SH-SY5Y (cell line): ENCODE data around the gene MED14.

Experiments used
- GATA2 ChIP-seq: IDR thresholded peaks from 2 replicates; pipeline ENCODE4 v1.6.1; 2011; ENCODE audit warnings: mild to moderate bottlenecking, low read depth, low read length
- GATA3 ChIP-seq: IDR thresholded peaks from 2 replicates; pipeline ENCODE4 v1.6.1; 2011; ENCODE audit warnings: low read depth, mild to moderate bottlenecking, low read length, moderate library complexity

DNA sequence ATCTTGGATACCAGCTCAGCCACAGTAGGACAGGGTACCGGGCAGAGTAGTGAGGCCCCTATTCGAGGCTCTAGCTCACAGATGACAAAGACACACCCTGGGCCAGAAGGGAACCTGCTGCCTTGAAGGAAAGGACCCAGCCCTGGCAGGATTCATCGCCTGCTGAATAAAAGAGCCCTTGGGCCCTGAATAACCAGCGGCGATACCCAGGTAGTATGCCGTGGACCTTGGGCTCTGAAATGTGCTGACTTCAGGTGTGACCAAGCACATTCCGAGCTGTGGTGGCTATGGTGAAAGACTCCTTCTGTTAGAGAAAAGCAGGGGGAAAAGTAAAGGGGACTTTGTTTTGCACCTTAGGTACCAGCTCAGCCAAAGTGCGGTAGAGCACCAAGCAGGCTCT lies 14.6 kb downstream of the MED14 start:
- TF ChIP-seq GATA2 (no peak), GATA3 (no peak)
